Fibroblast of lung (primary cell): ENCODE data around the gene RPE. TPM values are rescaled to one million over a fixed set of nuclear protein-coding genes. Genes with fewer than 3 reads are reported as not detected.

Experiments used
- DNase-seq, 2 donors: peaks; one replicate each; pipeline versions ENCODE4 v3.0.0 to v3.0.0-alpha.2; 2010; ENCODE audit warnings: low read depth in 2 of 2
- H2AFZ ChIP-seq: 2 replicates; pipeline ENCODE4 v1.5.1; 2012; ENCODE audit warnings: low read length, control low read depth, inconsistent platforms
- H3K27ac ChIP-seq: 2 replicates; pipeline ENCODE4 v1.5.1; 2011; ENCODE audit warnings: low read length, control low read depth; ENCODE audit not compliant: insufficient read depth
- H3K27me3 ChIP-seq: 2 replicates; pipeline ENCODE4 v1.5.1; 2011; ENCODE audit warnings: mild to moderate bottlenecking, low read length; ENCODE audit not compliant: control insufficient read depth, insufficient read depth
- H3K36me3 ChIP-seq: 2 replicates; pipeline ENCODE4 v1.5.1; 2011; ENCODE audit warnings: low read length; ENCODE audit not compliant: control insufficient read depth, insufficient read depth
- H3K4me1 ChIP-seq: 2 replicates; pipeline ENCODE4 v1.5.1; 2011; ENCODE audit warnings: low read length; ENCODE audit not compliant: control insufficient read depth, insufficient read depth; ENCODE audit errors: extremely low read depth
- H3K4me2 ChIP-seq: 2 replicates; pipeline ENCODE4 v1.5.1; 2011; ENCODE audit warnings: low read length, control low read depth; ENCODE audit not compliant: insufficient read depth; ENCODE audit errors: extremely low read depth
- H3K4me3 ChIP-seq, 4 experiments: fragments of 200-600 bp in 1 of 4; sonication (generic) in 1 of 4; replicated peaks in 1 of 4; 2 replicates each; pipeline ENCODE4 v1.5.1; 2011 to 2016; ENCODE audit warnings: low read length in 4 of 4, low read depth in 3 of 4, mild to moderate bottlenecking in 3 of 4, control low read depth in 2 of 4, inconsistent platforms in 1 of 4, mixed read lengths in 1 of 4; ENCODE audit not compliant: insufficient read depth in 1 of 4; ENCODE audit errors: control extremely low read depth in 1 of 4
- H3K79me2 ChIP-seq: 2 replicates; pipeline ENCODE4 v1.5.1; 2012; ENCODE audit warnings: mild to moderate bottlenecking, low read length, inconsistent platforms; ENCODE audit not compliant: control insufficient read depth, insufficient read depth
- H3K9ac ChIP-seq: 2 replicates; pipeline ENCODE4 v1.5.1; 2011; ENCODE audit warnings: mild to moderate bottlenecking, low read length, control low read depth; ENCODE audit not compliant: insufficient read depth
- H3K9me3 ChIP-seq: 2 replicates; pipeline ENCODE4 v1.5.1; 2012; ENCODE audit warnings: low read depth, low read length; ENCODE audit not compliant: control insufficient read depth, insufficient read depth
- H4K20me1 ChIP-seq: 2 replicates; pipeline ENCODE4 v1.5.1; 2011; ENCODE audit warnings: low read length; ENCODE audit not compliant: control insufficient read depth, insufficient read depth; ENCODE audit errors: extremely low read depth
- CTCF ChIP-seq, 2 donors: IDR thresholded peaks in 1 of 2; conservative IDR thresholded peaks in 1 of 2; 1 replicate in 1 of 2; 2 replicates in 1 of 2; pipeline ENCODE4 v1.5.1; 2011 to 2012; ENCODE audit warnings: low read length in 2 of 2, control low read depth in 1 of 2, inconsistent platforms in 1 of 2, low read depth in 1 of 2, mild to moderate bottlenecking in 1 of 2
- EZH2 ChIP-seq: IDR thresholded peaks from 2 replicates; pipeline ENCODE4 v1.5.1; 2012; ENCODE audit warnings: low read length, control low read depth, mild to moderate bottlenecking; ENCODE audit errors: missing control alignments
- polyA plus RNA-seq, 2 donors: library from polyadenylated mRNA; depleted of rRNA in 1 of 2; stranded (reverse) in 1 of 2; unstranded in 1 of 2; fragments of >200 nt; gene quantifications; 2 replicates each; pipeline ENCODE4 v1.2.1, GENCODE V29; 2011 to 2012; ENCODE audit warnings: missing spikeins in 1 of 2
- total RNA-seq: library from RNA; depleted of rRNA; stranded (reverse); fragments of >200 nt; gene quantifications from 2 replicates; pipeline ENCODE4 v1.2.1, GENCODE V29; 2014

The RPE gene
- total and polyA plus RNA-seq, 2 donors (not counting 1 experiment from before 2014, with no cell fraction given): 75.1 to 81.3 TPM

GRCh38 chr2:209977386-209978239 lies 24.8 kb upstream of the RPE start:
- Histone ChIP-seq H3K9ac (no peak overlapping the region), H2AFZ (no peak overlapping the region), H3K4me2 (no peak overlapping the region), H3K4me3 (no peak overlapping the region), H3K36me3 (no peaks in the 10 kb centered on the region), H4K20me1 (no peaks in the 10 kb centered on the region), H3K9me3 (no peaks in the 10 kb centered on the region), H3K27me3 (no peaks in the 10 kb centered on the region), H3K79me2 (no peaks in the 10 kb centered on the region), H3K4me1 (no peaks in the 10 kb centered on the region), H3K27ac (no peak overlapping the region)
- TF ChIP-seq CTCF (conservative IDR thresholded peaks at IDR 0.05 in 1 of 2, IDR thresholded peaks at IDR 0.05 in 1 of 2; ENCODE audit: low read depth in 1 of 2, low read length in 2 of 2) (peak in 1 of 2 donors; percentile 40), EZH2 (no peak)
- peak; percentile 19 to 66 for DNase-seq

- Histone ChIP-seq H3K79me2 (no peaks in the 10 kb centered on the region), H3K27ac (no peak overlapping the region), H3K4me2 (no peak overlapping the region), H4K20me1 (no peaks in the 10 kb centered on the region), H3K9ac (no peak overlapping the region), H3K36me3 (no peaks in the 10 kb centered on the region), H3K9me3 (no peaks in the 10 kb centered on the region), H3K4me3 (no peak overlapping the region), H3K4me1 (no peaks in the 10 kb centered on the region), H3K27me3 (no peaks in the 10 kb centered on the region), H2AFZ (no peak overlapping the region)
- DNase-seq: no peak
- no peak for TF ChIP-seq EZH2
- TF ChIP-seq CTCF (conservative IDR thresholded peaks at IDR 0.05 in 1 of 2, IDR thresholded peaks at IDR 0.05 in 1 of 2; ENCODE audit: low read depth in 1 of 2, low read length in 2 of 2): no peak
These were observed 18.1 kb upstream of the RPE start for GRCh38 chr2:209984291-209984690.

DNA sequence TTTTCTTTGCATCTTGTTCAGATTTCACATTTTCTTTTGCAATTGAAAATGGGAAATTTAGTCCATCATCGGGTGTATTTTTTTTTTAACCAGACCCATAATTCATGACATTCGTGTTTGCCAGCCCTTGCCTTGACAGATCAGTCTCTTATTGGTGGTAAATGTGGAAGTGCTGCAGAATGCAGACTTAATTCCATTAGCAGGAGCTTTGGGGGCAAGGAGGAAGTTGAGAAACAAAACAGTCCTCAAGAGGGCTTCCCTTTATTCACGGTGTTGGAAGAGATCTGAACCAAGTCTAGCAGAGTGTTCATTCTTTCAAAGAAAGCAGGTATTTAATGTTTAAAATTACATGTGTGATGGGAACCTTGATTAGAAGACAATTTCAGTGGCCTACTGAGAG lies 16.6 kb upstream of the RPE start:
- Histone ChIP-seq H3K4me1 (no peaks in the 10 kb centered on the region), H3K9ac (no peak overlapping the region), H3K79me2 (no peaks in the 10 kb centered on the region), H3K27ac (no peak overlapping the region), H3K27me3 (no peaks in the 10 kb centered on the region), H3K4me2 (no peak overlapping the region), H3K36me3 (no peaks in the 10 kb centered on the region), H4K20me1 (no peaks in the 10 kb centered on the region), H3K9me3 (no peaks in the 10 kb centered on the region), H2AFZ (no peak overlapping the region), H3K4me3 (no peak overlapping the region)
- TF ChIP-seq EZH2: no peak
- no peak for TF ChIP-seq CTCF (conservative IDR thresholded peaks at IDR 0.05 in 1 of 2, IDR thresholded peaks at IDR 0.05 in 1 of 2; ENCODE audit: low read depth in 1 of 2, low read length in 2 of 2)
- no peak for DNase-seq
